ENCODE results near the gene OR10A4. TPM values are rescaled to one million over a fixed set of nuclear protein-coding genes. Genes with fewer than 3 reads are reported as not detected.
"Not testable (repeated sequence)": the region's sequence is repeated elsewhere in the genome, so short reads cannot be mapped to it uniquely, and the experiment has no call there.

The OR10A4 gene
- total and polyA plus RNA-seq, 5 donors from 2014 or later, result not detected

- ATAC-seq (ENCODE audit: low read depth in 2 of 2) (no peak), DNase-seq (no peak)
- Histone ChIP-seq H3K27ac (ENCODE audit: insufficient read depth, low read length, poor library complexity, severe bottlenecking) (no peak overlapping the region), H3K27me3 (ENCODE audit: control insufficient read depth, insufficient read depth, low read length) (no peaks in the 10 kb centered on the region), H3K4me1 (ENCODE audit: control insufficient read depth, insufficient read depth, low read length, poor library complexity, severe bottlenecking) (no peaks in the 10 kb centered on the region), H3K36me3 (ENCODE audit: control insufficient read depth, insufficient read depth, low read length) (no peaks in the 10 kb centered on the region), H3K9me3 (ENCODE audit: control insufficient read depth in 2 of 2, low read length in 2 of 2) (no peaks in the 10 kb centered on the region), H3K4me3 (ENCODE audit: low read depth, low read length) (no peak overlapping the region)
- Mint-ChIP-seq H3K27me3 (peaks cover 19% of the 10 kb centered on the region), H3K4me1 (no peaks in the 10 kb centered on the region), H3K4me3 (no peak overlapping the region), H3K36me3 (no peaks in the 10 kb centered on the region), H3K27ac (no peak overlapping the region), H3K9me3 (peaks cover 0 to 6% (median 0%) of the 10 kb centered on the region in 7 donors)
Measured at GRCh38 chr11:6898911-6899310, 22.5 kb downstream of the OR10A4 start.

- H3K4me1 ChIP-seq (ENCODE audit: control insufficient read depth, insufficient read depth, low read length, poor library complexity, severe bottlenecking), result no peaks in the 10 kb centered on the region
- H3K4me3 Mint-ChIP-seq, result no peak overlapping the region
- no peak for DNase-seq
- H3K4me3 ChIP-seq (ENCODE audit: low read depth, low read length), result no peak overlapping the region
- no peak overlapping the region for H3K27ac ChIP-seq (ENCODE audit: insufficient read depth, low read length, poor library complexity, severe bottlenecking)
- H3K4me1 Mint-ChIP-seq, result no peaks in the 10 kb centered on the region
- no peaks in the 10 kb centered on the region for H3K27me3 ChIP-seq (ENCODE audit: control insufficient read depth, insufficient read depth, low read length)
- no peak overlapping the region for H3K27ac Mint-ChIP-seq
- ATAC-seq (ENCODE audit: low read depth in 2 of 2), result no peak
- H3K36me3 ChIP-seq (ENCODE audit: control insufficient read depth, insufficient read depth, low read length), result no peaks in the 10 kb centered on the region
- H3K9me3 Mint-ChIP-seq, result peaks cover 0 to 4% (median 0%) of the 10 kb centered on the region in 7 donors
- peaks cover 19% of the 10 kb centered on the region for H3K27me3 Mint-ChIP-seq
- no peaks in the 10 kb centered on the region for H3K9me3 ChIP-seq (ENCODE audit: control insufficient read depth in 2 of 2, low read length in 2 of 2)
- no peaks in the 10 kb centered on the region for H3K36me3 Mint-ChIP-seq
Measured at GRCh38 chr11:6900327-6900999, 24.0 kb downstream of the OR10A4 start.

GRCh38 chr11:6904804-6905203 is 28.4 kb downstream of the OR10A4 start:
- DNase-seq; H3K4me1 ChIP-seq (ENCODE audit: control insufficient read depth, insufficient read depth, low read length, poor library complexity, severe bottlenecking); H3K27ac Mint-ChIP-seq; H3K9me3 ChIP-seq (ENCODE audit: control insufficient read depth in 2 of 2, low read length in 2 of 2); H3K4me3 ChIP-seq (ENCODE audit: low read depth, low read length); H3K27ac ChIP-seq (ENCODE audit: insufficient read depth, low read length, poor library complexity, severe bottlenecking); H3K36me3 Mint-ChIP-seq; H3K36me3 ChIP-seq (ENCODE audit: control insufficient read depth, insufficient read depth, low read length); H3K27me3 ChIP-seq (ENCODE audit: control insufficient read depth, insufficient read depth, low read length); H3K4me3 Mint-ChIP-seq; H3K4me1 Mint-ChIP-seq; ATAC-seq (ENCODE audit: low read depth in 2 of 2); H3K9me3 Mint-ChIP-seq: not testable (repeated sequence)
- H3K27me3 Mint-ChIP-seq, result peaks cover 13% of the 10 kb centered on the region

GRCh38 chr11:6911378-6911777 is 35.0 kb downstream of the OR10A4 start:
- Mint-ChIP-seq H3K27me3 (no peaks in the 10 kb centered on the region), H3K4me1 (no peaks in the 10 kb centered on the region), H3K27ac (no peak overlapping the region), H3K36me3 (no peaks in the 10 kb centered on the region), H3K9me3 (no peaks in the 10 kb centered on the region), H3K4me3 (no peak overlapping the region)
- no peaks in the 10 kb centered on the region for H3K4me1 ChIP-seq (ENCODE audit: control insufficient read depth, insufficient read depth, low read length, poor library complexity, severe bottlenecking)
- no peak overlapping the region for H3K4me3 ChIP-seq (ENCODE audit: low read depth, low read length)
- DNase-seq (no peak), ATAC-seq (ENCODE audit: low read depth in 2 of 2) (no peak)
- H3K27me3 ChIP-seq (ENCODE audit: control insufficient read depth, insufficient read depth, low read length), result no peaks in the 10 kb centered on the region
- H3K36me3 ChIP-seq (ENCODE audit: control insufficient read depth, insufficient read depth, low read length), result no peaks in the 10 kb centered on the region
- H3K27ac ChIP-seq (ENCODE audit: insufficient read depth, low read length, poor library complexity, severe bottlenecking), result no peak overlapping the region
- H3K9me3 ChIP-seq (ENCODE audit: control insufficient read depth in 2 of 2, low read length in 2 of 2), result no peaks in the 10 kb centered on the region

GRCh38 chr11:6911948-6912347 is 35.5 kb downstream of the OR10A4 start:
- Histone ChIP-seq H3K27ac (ENCODE audit: insufficient read depth, low read length, poor library complexity, severe bottlenecking) (no peak overlapping the region), H3K27me3 (ENCODE audit: control insufficient read depth, insufficient read depth, low read length) (no peaks in the 10 kb centered on the region), H3K4me3 (ENCODE audit: low read depth, low read length) (no peak overlapping the region), H3K36me3 (ENCODE audit: control insufficient read depth, insufficient read depth, low read length) (no peaks in the 10 kb centered on the region), H3K4me1 (ENCODE audit: control insufficient read depth, insufficient read depth, low read length, poor library complexity, severe bottlenecking) (no peaks in the 10 kb centered on the region), H3K9me3 (ENCODE audit: control insufficient read depth in 2 of 2, low read length in 2 of 2) (no peaks in the 10 kb centered on the region)
- Mint-ChIP-seq H3K27ac (no peak overlapping the region), H3K4me1 (no peaks in the 10 kb centered on the region), H3K9me3 (no peaks in the 10 kb centered on the region), H3K36me3 (no peaks in the 10 kb centered on the region), H3K27me3 (no peaks in the 10 kb centered on the region), H3K4me3 (no peak overlapping the region)
- ATAC-seq (ENCODE audit: low read depth in 2 of 2) (no peak), DNase-seq (no peak)

GRCh38 chr11:6919698-6920097 is 43.3 kb downstream of the OR10A4 start:
- no peaks in the 10 kb centered on the region for H3K4me1 ChIP-seq (ENCODE audit: control insufficient read depth, insufficient read depth, low read length, poor library complexity, severe bottlenecking)
- no peak overlapping the region for H3K4me3 ChIP-seq (ENCODE audit: low read depth, low read length)
- H3K9me3 Mint-ChIP-seq, result peaks cover 0 to 1% (median 0%) of the 10 kb centered on the region in 7 donors
- H3K4me3 Mint-ChIP-seq, result no peak overlapping the region
- H3K27ac Mint-ChIP-seq, result no peak overlapping the region
- no peak for DNase-seq
- peaks cover 2% of the 10 kb centered on the region for H3K27me3 ChIP-seq (ENCODE audit: control insufficient read depth, insufficient read depth, low read length)
- no peaks in the 10 kb centered on the region for H3K36me3 Mint-ChIP-seq
- peaks cover 0 to 3% of the 10 kb centered on the region in 2 experiments for H3K9me3 ChIP-seq (ENCODE audit: control insufficient read depth in 2 of 2, low read length in 2 of 2)
- H3K27me3 Mint-ChIP-seq, result peaks cover 5% of the 10 kb centered on the region
- H3K27ac ChIP-seq (ENCODE audit: insufficient read depth, low read length, poor library complexity, severe bottlenecking), result no peak overlapping the region
- H3K4me1 Mint-ChIP-seq, result no peaks in the 10 kb centered on the region
- H3K36me3 ChIP-seq (ENCODE audit: control insufficient read depth, insufficient read depth, low read length), result no peaks in the 10 kb centered on the region
- ATAC-seq (ENCODE audit: low read depth in 2 of 2), result no peak

- Mint-ChIP-seq H3K4me3 (no peak within 1 kb of the TSS), H3K4me1 (peaks cover 0 to 1% (median 0%) of the 10 kb centered on the region in 4 donors), H3K9me3 (peaks cover 0 to 1% (median 0%) of the 10 kb centered on the region in 7 donors), H3K36me3 (no peaks in the 10 kb centered on the region), H3K27ac (no peak within 1 kb of the TSS), H3K27me3 (peaks cover 5% of the 10 kb centered on the region)
- Histone ChIP-seq H3K36me3 (ENCODE audit: control insufficient read depth, insufficient read depth, low read length) (no peaks in the 10 kb centered on the region), H3K4me1 (ENCODE audit: control insufficient read depth, insufficient read depth, low read length, poor library complexity, severe bottlenecking) (no peaks in the 10 kb centered on the region), H3K27me3 (ENCODE audit: control insufficient read depth, insufficient read depth, low read length) (peaks cover 2% of the 10 kb centered on the region), H3K4me3 (ENCODE audit: low read depth, low read length) (no peak within 1 kb of the TSS), H3K9me3 (ENCODE audit: control insufficient read depth in 2 of 2, low read length in 2 of 2) (peaks cover 0 to 3% of the 10 kb centered on the region in 2 experiments), H3K27ac (ENCODE audit: insufficient read depth, low read length, poor library complexity, severe bottlenecking) (no peak within 1 kb of the TSS)
- DNase-seq (no peak), ATAC-seq (ENCODE audit: low read depth in 2 of 2) (no peak)
Measured at GRCh38 chr11:6920702-6921101, 44.3 kb downstream of the OR10A4 start, which contains the start of gene OR2D3. TSS of gene OR2D3 (plus strand) at chr11:6921002. CDS start at chr11:6921002, 0 bp downstream.

- H3K4me3 ChIP-seq (ENCODE audit: low read depth, low read length), result no peak overlapping the region
- Mint-ChIP-seq H3K4me1 (peaks cover 0 to 18% (median 4%) of the 10 kb centered on the region in 4 donors), H3K27me3 (peaks cover 34% of the 10 kb centered on the region), H3K27ac (no peak overlapping the region), H3K36me3 (no peaks in the 10 kb centered on the region), H3K4me3 (no peak overlapping the region), H3K9me3 (peaks cover 0 to 4% (median 0%) of the 10 kb centered on the region in 7 donors)
- H3K36me3 ChIP-seq (ENCODE audit: control insufficient read depth, insufficient read depth, low read length), result no peaks in the 10 kb centered on the region
- H3K27ac ChIP-seq (ENCODE audit: insufficient read depth, low read length, poor library complexity, severe bottlenecking), result no peak overlapping the region
- ATAC-seq (ENCODE audit: low read depth in 2 of 2) (no peak), DNase-seq (no peak)
- peaks cover 15% of the 10 kb centered on the region for H3K4me1 ChIP-seq (ENCODE audit: control insufficient read depth, insufficient read depth, low read length, poor library complexity, severe bottlenecking)
- peaks cover 16% of the 10 kb centered on the region for H3K27me3 ChIP-seq (ENCODE audit: control insufficient read depth, insufficient read depth, low read length)
- no peaks in the 10 kb centered on the region for H3K9me3 ChIP-seq (ENCODE audit: control insufficient read depth in 2 of 2, low read length in 2 of 2)
Measured at GRCh38 chr11:6925007-6925577, 48.7 kb downstream of the OR10A4 start.

Measured in CD4-positive, CD25-positive, alpha-beta regulatory T cell (primary cell).